Raji (cell line): ENCODE measurements around the gene ATN1.
A peak's percentile ranks its signal among the peaks of the same experiment; 100 is the strongest.

Experiments used
- POLR2A ChIP-seq: IDR thresholded peaks from 2 replicates; pipeline ENCODE4 v1.6.1; 2011; ENCODE audit warnings: low read depth, low read length, control low read depth; ENCODE audit not compliant: insufficient read depth

The ATN1 gene

DNA sequence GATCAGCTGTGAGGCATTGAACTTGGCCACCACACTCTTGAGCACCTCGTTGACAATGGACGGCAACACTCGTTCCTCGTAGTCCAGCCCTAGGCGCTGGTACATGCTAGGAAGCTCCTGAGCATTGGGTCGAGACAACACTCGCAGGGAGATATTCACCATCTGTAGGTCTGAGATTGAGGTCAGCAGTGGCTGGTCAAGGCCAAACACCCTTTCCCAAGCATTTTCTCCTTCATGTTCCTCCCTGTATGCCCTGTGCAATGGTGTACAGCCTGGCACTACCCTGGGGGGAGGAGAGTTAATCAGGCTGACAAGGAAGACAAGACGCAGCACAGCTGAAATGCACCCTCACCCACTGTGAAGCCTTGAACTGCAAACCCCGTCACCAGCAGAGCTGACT lies 40.7 kb downstream of the ATN1 start:
- TF ChIP-seq POLR2A, result no peak

DNA sequence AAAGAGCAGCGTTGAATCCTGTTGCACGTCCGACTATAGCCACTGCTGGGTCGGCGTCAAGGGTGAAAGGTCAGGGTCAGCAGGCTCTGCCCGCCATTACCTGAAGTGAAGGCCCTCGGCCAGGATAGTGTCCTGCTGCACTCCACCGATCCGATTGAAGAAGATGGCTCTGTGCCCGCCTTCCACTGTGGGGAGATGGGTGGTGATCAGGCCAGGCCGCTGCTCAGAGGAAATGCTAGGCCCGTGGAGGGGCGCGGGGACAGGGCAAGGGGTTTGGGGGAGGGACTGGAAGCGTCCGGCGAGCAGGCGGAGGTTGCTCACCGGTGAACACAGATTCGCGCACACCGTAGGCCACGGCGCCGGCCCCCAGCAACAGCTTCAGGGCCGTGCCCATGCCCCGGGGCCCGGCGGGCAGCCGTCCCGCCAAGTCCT lies 42.4 kb downstream of the ATN1 start:
- no peak for TF ChIP-seq POLR2A

DNA sequence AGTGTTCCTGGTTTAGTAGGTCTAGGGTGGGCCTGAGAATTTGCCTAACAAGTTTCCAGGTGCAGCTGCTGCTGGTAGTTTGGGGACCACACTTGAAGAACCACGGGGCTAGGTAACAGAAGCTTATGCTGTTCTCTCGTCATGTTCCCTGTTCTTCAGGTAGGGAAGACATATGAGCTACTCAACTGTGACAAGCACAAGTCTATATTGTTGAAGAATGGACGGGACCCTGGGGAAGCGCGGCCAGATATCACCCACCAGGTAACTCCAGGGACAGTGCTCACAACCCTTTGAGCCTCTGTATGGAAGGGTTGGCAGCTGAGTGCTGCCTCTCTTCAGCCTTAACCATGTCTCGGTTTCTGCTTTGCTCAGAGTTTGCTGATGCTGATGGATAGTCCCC lies 46.4 kb downstream of the ATN1 start:
- 0 out of 2 replicates have a peak, but pooled peaks have one; percentile 18 for TF ChIP-seq POLR2A

DNA sequence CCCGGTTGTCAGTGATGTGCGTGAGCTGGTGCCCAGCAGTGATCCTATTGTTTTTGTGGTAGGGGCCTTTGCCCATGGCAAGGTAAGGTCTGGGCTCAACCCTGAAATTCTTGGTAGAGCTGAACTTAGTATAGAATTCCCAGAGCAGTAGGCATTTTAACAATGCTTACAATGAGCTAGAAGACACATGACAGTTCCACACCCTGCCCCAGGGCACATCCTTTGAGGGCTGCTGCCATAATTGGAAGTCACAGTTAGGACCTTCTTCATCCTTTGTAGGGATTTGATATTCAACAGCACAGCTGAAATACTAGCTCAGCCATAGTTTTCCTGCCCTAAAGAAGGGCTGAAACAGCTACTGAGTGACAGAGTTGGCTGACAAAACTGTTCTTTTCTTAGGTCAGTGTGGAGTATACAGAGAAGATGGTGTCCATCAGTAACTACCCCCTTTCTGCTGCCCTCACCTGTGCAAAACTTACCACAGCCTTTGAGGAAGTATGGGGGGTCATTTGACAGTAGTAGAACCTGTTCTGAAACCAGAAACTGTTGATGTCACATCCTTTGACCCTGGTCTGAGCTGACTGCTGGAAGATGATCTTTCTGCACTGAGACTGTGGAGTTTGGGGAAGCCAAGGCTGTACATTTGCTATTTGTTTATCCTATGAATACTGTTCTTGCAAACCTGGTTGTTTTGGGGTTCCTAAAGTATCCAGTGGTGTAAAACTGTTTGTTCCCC lies 47.7 kb downstream of the ATN1 start:
- no peak for TF ChIP-seq POLR2A

DNA sequence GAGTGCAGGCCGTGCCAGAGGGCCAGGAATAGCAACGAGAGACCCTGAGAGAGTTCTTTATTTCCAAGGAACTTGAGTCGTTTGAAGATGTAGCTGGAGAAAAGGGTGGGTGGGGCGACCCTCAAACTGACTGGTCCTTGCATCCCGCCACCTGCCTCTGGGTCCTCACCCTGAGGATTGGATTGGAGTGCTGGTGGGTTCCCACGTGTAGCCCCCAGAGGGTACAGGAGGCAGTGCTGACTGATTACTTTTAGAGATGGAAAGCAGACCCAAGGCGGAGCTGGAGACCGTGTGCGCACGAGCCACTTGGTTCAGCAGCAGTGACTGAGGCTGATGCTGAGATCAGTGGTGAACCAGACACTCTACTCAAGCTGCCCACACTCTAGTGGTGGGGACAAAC lies 49.9 kb downstream of the ATN1 start:
- TF ChIP-seq POLR2A, result no peak

DNA sequence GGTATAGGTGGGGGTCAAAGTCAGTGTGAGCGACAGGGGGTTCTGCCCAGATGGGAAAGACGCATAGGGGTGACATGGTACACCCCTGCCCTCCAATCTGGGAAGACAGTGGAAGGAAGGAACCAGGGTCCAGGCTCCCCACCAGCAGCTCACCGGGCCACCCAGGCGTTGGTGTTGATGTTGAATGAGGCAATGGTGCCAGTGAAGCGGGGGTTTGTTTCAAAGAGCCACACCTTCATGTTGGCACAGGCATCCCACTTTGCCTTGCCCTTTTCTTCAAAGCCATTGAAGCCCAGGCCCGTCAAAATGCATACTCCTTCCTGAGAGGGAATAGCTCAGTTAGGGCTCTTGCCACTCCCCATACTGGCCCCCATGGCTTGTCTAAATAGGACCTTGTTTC lies 50.4 kb downstream of the ATN1 start:
- TF ChIP-seq POLR2A, result 0 out of 2 replicates have a peak, but pooled peaks have one; percentile 15

DNA sequence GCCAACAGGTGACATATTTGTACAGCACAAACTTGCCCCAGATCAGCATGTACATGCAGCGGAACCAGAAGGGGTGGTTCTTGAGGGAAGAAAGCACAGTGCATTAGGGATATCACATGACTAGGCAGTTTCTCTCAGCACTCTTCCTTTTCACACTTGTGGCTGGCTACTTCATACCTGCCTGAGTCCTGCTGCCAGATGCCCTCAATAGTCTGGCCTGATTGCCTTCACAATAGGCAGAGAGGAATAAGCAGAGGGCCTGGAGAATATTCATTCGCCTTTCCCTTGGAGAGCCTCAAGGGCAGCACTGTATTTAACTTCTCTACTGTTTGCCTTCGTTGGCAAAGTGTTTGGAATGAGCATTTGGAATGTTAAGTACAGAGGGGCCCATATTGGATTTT lies 50.9 kb downstream of the ATN1 start:
- TF ChIP-seq POLR2A, result 0 out of 2 replicates have a peak, but pooled peaks have one; percentile 27

DNA sequence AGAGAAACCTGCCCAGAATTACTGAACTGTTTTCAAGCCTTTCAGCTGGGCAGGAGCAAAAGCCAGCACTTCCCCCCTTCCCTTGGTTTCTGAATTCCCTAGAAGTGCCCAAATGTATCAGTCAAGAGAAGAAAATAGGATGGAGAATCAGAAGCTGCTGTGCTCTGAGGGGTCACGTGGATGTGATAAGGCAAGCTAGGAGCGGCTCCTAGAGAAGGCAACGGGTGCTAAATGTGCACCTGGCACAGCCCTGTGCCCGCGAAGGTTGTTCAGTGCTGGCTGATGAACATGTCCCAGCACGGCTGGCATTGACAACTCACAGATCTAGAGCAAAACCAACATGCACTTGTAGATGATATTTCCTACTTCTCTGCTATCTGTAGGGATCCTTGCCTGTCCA lies 51.3 kb downstream of the ATN1 start:
- no peak for TF ChIP-seq POLR2A

DNA sequence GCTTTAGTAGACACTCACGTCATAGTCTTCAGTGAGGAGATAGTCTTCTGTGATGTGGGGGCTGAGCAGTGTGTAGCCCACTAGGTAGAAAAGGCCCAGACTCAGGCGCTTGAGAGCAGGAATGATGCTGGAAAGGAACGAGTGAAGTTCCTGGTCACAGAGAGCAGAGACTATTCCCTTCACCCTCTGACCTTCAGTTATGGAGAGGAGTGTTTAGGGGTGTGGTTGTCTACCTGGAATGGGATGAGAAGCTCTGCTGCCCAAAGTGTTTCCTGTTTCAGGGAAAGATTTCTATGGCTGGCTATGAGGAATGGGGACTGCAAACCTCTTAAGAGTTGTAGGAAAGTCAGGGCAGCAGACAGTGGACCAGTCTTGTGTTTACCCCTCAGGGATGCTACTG lies 51.7 kb downstream of the ATN1 start:
- TF ChIP-seq POLR2A, result no peak

DNA sequence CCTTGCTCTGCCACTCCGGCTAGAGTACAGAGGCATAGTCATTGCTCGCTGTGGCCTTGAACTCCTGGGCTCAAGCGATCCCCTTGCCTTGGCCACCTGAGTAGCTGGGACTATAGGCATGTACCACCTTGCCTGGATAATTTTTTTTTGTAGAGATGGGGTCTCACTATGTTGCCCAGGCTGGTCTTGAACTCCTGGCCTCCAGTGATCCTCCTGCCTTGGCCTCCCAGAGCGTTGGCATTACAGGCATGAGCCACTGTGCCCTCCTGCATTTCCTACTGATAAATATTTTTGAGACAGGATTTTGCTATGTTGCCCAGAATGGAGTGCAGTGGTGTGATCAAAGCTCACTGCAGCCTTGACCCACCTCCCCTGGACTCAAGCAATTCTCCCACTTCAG lies 52.3 kb downstream of the ATN1 start:
- no peak for TF ChIP-seq POLR2A

DNA sequence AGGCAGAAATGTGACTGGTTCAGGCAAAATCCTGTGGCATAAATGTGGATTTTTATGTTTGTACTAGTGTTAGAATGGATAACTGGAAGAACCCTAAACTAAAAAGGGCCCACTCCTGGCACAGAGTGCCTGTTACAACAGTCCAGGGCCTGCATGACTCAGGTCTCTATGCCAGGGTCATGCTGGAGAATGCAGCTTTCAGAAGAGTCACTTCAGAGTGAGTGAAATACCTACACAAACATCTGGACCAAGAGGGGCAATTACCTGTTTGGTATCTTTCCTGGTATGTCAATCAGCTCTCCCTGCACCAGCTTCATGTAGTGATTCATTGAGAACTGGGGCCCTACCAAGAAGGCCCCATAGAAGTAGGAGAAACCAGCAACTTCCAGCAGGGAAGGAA lies 53.0 kb downstream of the ATN1 start:
- no peak for TF ChIP-seq POLR2A

DNA sequence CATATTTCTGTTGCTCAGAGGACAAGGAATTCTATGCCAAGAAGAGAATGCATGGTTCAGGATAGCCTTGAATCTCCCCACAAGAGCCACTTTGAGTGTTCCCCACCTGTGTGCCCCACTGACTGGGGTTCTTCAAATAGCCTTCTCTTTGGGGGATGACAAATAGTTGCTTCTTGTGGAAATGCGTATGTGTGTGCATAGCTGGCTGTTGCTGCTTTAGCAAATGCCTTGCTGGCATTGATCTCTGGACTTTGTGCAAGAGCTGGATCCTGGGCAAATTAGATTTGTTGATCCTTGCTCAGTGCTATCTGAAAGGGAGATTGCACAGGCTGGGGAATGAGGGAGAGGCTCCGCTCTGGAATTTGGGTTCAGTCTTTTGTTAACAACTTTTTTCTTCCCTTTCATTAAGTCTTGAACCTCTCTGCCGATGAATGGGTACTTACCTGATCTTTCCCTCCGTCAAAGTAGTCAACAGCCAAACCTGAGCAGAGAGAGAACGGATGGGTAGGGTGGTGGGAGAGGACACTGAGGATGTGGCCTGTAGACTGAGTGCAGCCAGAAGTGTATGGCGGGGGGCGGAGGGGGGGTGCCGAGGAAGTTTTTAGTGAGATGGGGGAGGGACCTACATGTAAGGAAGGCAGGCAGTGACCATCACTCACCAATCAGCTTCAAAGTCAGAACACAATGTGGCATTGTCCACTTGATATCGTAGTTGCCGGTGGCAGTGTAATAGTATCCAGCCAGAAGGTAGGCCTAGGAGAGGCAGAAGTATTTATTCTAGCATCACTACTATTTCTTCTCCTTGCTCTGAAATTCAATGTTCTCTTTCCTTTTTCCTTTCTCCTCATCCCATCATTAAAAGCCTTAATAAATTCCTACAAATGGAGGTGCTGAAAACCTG lies 53.6 kb downstream of the ATN1 start:
- TF ChIP-seq POLR2A, result no peak

DNA sequence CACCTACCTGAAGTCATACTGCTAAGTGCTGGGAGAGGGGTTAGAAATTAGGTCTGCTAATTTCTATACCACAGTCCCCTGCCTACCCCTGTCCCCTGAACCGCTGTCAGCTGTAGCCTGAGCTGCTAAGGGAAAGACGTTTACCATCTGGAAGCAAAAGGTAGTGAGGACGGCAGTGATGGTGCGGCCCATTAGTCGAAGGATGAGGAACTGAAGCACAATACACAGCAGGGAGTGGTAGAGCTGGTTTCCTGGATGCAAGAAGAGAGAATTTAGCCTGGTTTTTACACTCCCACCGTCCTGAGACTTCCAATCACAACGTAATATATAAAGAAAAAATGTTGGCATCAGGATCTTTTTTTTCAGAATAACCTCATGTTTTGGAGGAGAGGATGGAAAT lies 54.8 kb downstream of the ATN1 start:
- TF ChIP-seq POLR2A, result no peak

DNA sequence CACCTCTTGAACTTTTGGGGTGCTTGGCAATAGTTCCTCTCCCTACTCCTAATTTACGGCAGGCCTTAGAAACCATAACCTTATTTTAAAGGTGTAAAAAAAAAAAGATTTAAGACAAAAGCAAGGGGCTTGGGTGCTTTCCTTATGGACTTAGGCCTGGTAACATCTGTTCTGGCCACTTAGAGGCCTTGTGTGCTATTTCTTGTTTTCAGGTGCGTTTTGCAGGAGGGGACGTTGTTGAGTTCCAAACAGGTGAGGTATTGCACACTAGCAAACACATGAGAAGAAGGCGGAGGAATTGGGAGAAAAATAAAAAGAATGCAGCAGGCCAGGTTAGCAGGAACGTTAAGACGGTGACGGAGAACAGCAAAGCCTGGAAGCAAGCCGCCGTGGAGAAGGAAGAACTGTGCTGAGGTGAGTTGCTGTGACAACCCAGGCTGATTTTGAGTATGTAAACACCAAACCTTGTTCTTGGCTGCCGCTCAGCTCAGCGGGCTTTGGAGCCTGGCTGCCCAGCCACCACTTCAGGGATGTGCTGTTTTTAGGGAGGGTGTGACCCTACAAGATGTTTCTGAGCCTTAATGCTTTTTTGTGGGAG lies 60.3 kb downstream of the ATN1 start:
- no peak for TF ChIP-seq POLR2A
